Umbilical cord (tissue), 2 donors: ENCODE data around the gene ZNF275. TPM values are rescaled to one million over a fixed set of nuclear protein-coding genes. Genes with fewer than 3 reads are reported as not detected.
"Not testable (repeated sequence)": the region's sequence is repeated elsewhere in the genome, so short reads cannot be mapped to it uniquely, and the experiment has no call there.

ENCODE experiments used
- DNase-seq: peaks from one replicate; pipeline ENCODE4 v3.0.0-alpha.2; 2015; ENCODE audit warnings: low spot score
- total RNA-seq: library from RNA; depleted of rRNA; stranded (reverse); fragments of >200 nt; gene quantifications from one replicate; pipeline ENCODE4 v1.2.3, GENCODE V29; 2014; ENCODE audit warnings: low replicate concordance; ENCODE audit not compliant: insufficient read depth

Gene ZNF275
- total RNA-seq: 7.7 TPM

GRCh38 chrX:153333821-153334653 is at the start of gene ZNF275:
ZNF275 (plus strand) TSS chrX:153334153; CDS start chrX:153336680, 2,527 bp downstream.
- DNase-seq: peak; percentile 75

GRCh38 chrX:153285678-153286077 is 48.3 kb upstream of the ZNF275 start:
- not testable (repeated sequence) for DNase-seq

GRCh38 chrX:153288807-153289206 is 45.1 kb upstream of the ZNF275 start:
- not testable (repeated sequence) for DNase-seq

GRCh38 chrX:153293485-153294071 is 40.4 kb upstream of the ZNF275 start:
- not testable (repeated sequence) for DNase-seq

- DNase-seq: no peak
Observed at GRCh38 chrX:153297376-153297775, 36.6 kb upstream of the ZNF275 start.

GRCh38 chrX:153299855-153300254 is 34.1 kb upstream of the ZNF275 start:
- DNase-seq: no peak

GRCh38 chrX:153301746-153302145 is 32.2 kb upstream of the ZNF275 start:
- no peak for DNase-seq

GRCh38 chrX:153302796-153303195 is 31.2 kb upstream of the ZNF275 start:
- DNase-seq: no peak

- DNase-seq: no peak
Observed at GRCh38 chrX:153303276-153304262, 30.4 kb upstream of the ZNF275 start.

- no peak for DNase-seq
Observed at GRCh38 chrX:153304988-153305736, 28.8 kb upstream of the ZNF275 start.

- no peak for DNase-seq
Observed at GRCh38 chrX:153305972-153306371, 28.0 kb upstream of the ZNF275 start.

GRCh38 chrX:153306527-153307115 is 27.3 kb upstream of the ZNF275 start:
- no peak for DNase-seq

GRCh38 chrX:153307276-153308178 is 26.4 kb upstream of the ZNF275 start:
- peak; percentile 14 for DNase-seq

- no peak for DNase-seq
Observed at GRCh38 chrX:153310901-153311300, 23.1 kb upstream of the ZNF275 start.

GRCh38 chrX:153312041-153312440 is 21.9 kb upstream of the ZNF275 start:
- no peak for DNase-seq

- DNase-seq: no peak
Observed at GRCh38 chrX:153312842-153313241, 21.1 kb upstream of the ZNF275 start.

GRCh38 chrX:153317306-153317705 is 16.6 kb upstream of the ZNF275 start:
- DNase-seq: no peak

- DNase-seq: no peak
Observed at GRCh38 chrX:153317996-153318722, 15.8 kb upstream of the ZNF275 start.

- DNase-seq: no peak
Observed at GRCh38 chrX:153318811-153319210, 15.1 kb upstream of the ZNF275 start.
